Measurements from ENCODE around the gene COQ8B.
"Not testable (repeated sequence)": the region's sequence is repeated elsewhere in the genome, so short reads cannot be mapped to it uniquely, and the experiment has no call there.

COQ8B gene

DNA sequence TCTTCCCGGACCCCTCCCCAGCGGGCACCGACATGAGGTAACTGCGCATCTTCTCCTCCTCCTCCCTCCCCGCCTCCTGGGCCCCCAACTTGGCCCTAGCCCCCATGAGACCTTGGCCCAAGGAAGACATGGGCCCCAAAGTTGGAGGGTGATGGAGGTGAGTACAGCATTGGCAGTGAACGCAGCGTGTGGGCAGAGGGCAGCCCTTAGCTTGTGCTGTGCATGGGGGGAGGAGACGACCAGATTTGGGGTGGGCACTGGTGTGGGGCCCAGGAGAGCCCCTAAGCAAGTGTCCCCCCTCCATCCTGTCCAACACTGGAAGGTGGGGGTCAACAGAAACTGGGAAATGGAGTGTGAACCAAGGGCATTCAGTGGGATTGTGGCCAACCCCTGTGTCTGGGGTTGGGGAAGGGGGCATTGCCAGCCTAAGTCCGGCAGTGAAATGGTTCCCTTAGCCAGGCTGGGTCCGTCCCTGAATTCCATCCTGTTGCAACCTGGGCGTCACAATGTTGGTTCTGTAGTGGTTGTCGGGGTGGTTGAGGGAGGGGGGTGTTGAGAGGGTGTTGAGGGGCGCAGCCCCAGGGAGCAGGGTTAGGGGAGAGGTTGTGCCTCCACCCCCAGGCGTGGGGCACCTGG is 49.8 kb downstream of the COQ8B start:
- no peak for DNase-seq (ENCODE audit: low spot score)

- DNase-seq (ENCODE audit: low spot score), result no peak
Measured at GRCh38 chr19:40663695-40664692, 52.7 kb downstream of the COQ8B start.

DNA sequence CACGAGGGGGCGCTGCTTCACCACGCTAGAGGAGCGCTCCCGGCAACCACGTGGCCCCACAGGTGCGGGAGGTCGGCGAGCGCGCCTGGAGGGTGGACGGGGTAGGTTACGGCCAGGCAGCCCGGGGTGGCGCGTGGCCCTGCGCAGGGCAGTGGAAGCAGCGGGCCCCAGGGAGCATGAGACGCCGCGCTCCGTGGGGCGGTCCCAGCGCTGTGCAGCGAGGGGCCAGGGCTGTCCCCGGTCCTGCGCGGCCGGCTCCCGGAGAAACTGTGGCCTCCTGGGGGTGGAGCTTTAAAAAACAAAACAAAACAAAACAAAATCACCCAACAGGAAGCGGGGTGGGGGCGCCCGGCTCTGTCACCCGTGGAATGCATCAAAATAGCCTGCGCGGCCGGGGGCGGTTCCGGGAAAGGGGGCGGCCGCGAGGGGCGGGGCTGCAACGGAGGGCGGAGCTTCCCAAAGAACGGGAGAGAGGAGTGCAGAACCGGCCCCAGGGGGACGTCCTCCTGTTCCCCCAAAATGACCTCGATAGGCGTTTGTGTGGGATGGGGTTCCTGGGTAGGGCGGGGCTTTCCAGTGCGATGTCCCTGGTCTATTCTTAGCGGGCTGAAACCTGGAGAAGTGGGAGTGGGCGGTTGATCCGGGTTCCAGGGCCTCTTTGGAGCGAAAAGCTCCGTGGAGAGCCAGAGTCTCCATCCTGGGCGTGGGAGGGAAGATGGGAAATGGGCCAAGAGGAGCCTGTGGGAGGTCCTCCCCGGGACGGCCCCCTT is 53.6 kb downstream of the COQ8B start:
- DNase-seq (ENCODE audit: low spot score), result peak; percentile 86

DNA sequence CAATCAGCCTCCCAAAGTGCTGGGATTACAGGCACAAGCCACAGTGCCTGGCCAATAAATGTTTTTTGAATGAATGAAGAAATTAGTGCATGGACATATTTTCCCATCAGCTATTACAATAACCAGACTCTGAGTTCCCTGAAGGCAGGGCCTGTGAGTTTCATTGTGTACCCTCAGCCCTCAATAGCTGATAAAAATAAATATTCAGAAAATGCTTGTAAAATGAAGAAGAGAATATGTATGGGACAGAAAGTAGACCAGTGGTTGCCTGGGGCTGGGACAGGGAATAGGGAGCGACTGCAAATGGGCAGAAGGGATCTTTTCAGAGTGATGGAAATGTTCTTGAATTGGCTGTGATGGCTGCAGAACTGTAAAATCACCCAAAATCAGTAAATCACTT is 55.1 kb downstream of the COQ8B start:
- DNase-seq (ENCODE audit: low spot score), result no peak

GRCh38 chr19:40659566-40659965 is 57.1 kb downstream of the COQ8B start:
- DNase-seq (ENCODE audit: low spot score), result no peak

GRCh38 chr19:40659116-40659515 is 57.6 kb downstream of the COQ8B start:
- no peak for DNase-seq (ENCODE audit: low spot score)

DNA sequence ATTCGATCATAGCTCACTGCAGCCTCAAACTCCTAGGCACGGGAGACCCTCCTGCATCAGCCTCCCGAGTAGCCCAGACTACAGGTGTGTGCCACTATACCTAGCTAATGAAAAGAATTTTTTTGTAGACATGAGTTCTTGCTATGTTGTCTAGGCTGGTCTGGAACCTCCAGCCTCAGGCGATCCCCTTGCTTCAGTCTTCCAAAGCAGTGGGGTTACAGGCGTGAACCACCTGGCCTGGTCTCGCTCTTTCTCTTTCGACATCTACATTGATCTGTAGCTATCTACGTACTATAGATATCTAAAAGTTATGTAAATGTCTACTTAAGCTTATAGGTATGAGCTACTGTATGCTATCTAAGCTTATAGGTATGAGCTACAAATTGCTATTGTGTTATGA is 58.7 kb downstream of the COQ8B start:
- DNase-seq (ENCODE audit: low spot score), result no peak

DNA sequence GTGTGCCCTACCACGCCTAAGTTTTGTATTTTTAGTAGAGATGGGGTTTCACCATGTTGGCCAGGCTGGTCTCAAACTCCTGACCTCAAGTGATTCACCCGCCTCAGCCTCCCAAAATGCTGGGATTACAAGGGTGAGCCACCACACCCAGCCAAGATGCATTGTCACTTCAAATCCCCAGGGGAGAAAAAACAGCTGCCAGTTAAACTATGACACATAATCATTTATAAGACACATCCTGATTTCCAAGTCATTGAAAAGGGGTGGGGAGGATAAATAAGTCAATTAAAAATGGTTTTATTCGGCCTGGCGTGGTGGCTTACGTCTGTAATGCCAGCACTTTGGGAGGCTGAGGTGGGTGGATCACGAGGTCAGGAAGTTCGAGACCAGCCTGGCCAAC is 61.0 kb downstream of the COQ8B start:
- DNase-seq (ENCODE audit: low spot score), result not testable (repeated sequence)

- not testable (repeated sequence) for DNase-seq (ENCODE audit: low spot score)
Measured at GRCh38 chr19:40652303-40652702, 64.4 kb downstream of the COQ8B start.

GRCh38 chr19:40650749-40651305 is 65.9 kb downstream of the COQ8B start:
- no peak for DNase-seq (ENCODE audit: low spot score)

DNA sequence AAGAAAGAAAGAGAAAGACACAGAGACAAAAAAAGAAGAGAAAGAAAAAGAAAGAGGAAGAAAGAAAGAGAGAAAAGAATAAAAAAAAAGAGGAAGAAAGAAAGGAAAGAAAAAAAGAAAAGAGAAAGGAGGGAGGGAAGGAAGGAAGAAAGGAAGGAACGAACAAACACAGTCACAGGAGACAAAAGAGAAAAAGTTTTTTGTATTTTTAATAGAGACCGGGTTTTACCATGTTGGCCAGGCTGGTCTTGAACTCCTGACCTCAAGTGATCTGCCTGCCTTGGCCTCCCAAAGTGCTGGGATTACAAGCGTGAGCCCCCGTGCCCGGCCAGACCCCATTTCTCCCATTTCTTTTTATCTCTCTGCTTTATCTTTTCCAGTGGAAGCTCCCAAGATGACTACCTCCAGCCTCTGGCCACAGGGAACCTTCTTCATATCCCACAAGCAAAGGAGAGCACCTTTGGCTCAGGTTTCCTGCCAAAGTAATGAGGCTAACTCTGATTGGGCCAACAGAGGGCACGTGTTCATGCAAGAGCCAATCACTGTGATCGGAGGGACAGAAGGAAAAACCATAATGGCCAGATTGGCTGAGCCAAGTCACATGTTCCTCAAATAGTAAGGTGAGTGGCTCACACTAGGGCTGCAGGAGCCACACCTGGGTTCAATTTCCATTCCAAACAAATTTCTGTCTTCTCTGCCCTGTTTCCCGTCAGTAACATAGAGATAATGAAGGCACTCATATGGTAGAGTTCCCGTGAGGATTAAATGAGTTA is 66.6 kb downstream of the COQ8B start:
- DNase-seq (ENCODE audit: low spot score), result not testable (repeated sequence)

- no peak for DNase-seq (ENCODE audit: low spot score)
Measured at GRCh38 chr19:40646743-40647254, 69.9 kb downstream of the COQ8B start.

DNA sequence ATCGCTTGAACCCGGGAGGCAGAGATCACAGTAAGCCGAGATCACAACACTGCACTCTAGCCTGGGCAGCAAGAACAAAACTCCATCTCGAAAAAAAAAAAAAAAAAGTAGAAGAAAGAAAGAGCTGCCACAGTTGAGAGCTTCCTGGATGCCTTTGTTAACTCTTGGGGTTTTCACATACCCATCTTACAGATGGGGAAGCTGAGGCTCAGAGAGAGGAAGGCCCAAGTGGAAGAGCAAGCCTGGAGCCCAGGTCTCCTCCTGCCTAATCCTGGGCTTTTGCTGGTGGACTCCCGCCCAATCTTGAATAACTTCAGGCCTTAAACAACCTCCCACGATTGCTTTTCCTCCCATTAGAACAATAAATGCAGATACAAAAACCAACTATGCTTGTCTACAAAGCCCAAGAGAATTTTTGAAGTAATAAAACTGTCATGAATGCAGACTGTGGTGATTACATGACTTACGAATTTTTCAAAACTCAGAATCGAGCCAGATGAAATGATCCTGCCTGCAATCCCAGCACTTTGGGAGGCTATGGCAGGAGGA is 73.9 kb downstream of the COQ8B start:
- DNase-seq (ENCODE audit: low spot score), result no peak

GRCh38 chr19:40642051-40642706 is 74.5 kb downstream of the COQ8B start:
- DNase-seq (ENCODE audit: low spot score), result no peak
